Upper lobe of right lung (tissue), 1 donor: ENCODE results near the gene RPS27. TPM values are rescaled to one million over a fixed set of nuclear protein-coding genes. Genes with fewer than 3 reads are reported as not detected.
A peak's percentile ranks its signal among the peaks of the same experiment; 100 is the strongest.

Experiments used
- ATAC-seq: fragments of 200-7000 bp; cut with Tn5 transposase; one replicate; pipeline ENCODE4 v1.9.1; 2020; ENCODE audit warnings: mild to moderate bottlenecking, moderate library complexity
- DNase-seq: peaks from one replicate; pipeline ENCODE4 v3.0.0-alpha.2; 2020
- H3K27ac ChIP-seq: fragments of 200-600 bp; one replicate; pipeline ENCODE4 v1.8.0; 2022
- H3K27me3 ChIP-seq: fragments of 200-600 bp; one replicate; pipeline ENCODE4 v1.8.0; 2022; ENCODE audit warnings: mild to moderate bottlenecking
- H3K36me3 ChIP-seq: fragments of 200-600 bp; one replicate; pipeline ENCODE4 v1.8.0; 2022
- H3K4me1 ChIP-seq: fragments of 200-600 bp; one replicate; pipeline ENCODE4 v1.8.0; 2022
- H3K4me3 ChIP-seq: fragments of 200-600 bp; one replicate; pipeline ENCODE4 v1.8.0; 2022; ENCODE audit warnings: mild to moderate bottlenecking
- H3K9me3 ChIP-seq: fragments of 200-600 bp; one replicate; pipeline ENCODE4 v1.8.0; 2022
- CTCF ChIP-seq: fragments of 200-600 bp; IDR thresholded peaks from one replicate; pipeline ENCODE4 v1.8.0; 2022; ENCODE audit warnings: antibody characterized with exemption
- intact Hi-C: fragments of 100-400 bp; cut with DNase I; formaldehyde crosslinking; loops from one replicate; pipeline ENCODE4 v1.11.0; 2022
- total RNA-seq: library from RNA; stranded (reverse); fragmentation: NEBNext Ultra II Directional; extraction: Animal tissue kit (Norgen Biotek cat#: 25700); gene quantifications from one replicate; pipeline ENCODE4 v1.2.1, GENCODE V29; 2021
- donor health status: DM: no; HTN: yes; CAD: no; lungs with severe emphysema.

RPS27 gene
- total RNA-seq, 1 donor from 2014 or later: 1,693 TPM

- no peak for TF ChIP-seq CTCF
- DNase-seq: no peak
- H3K9me3 ChIP-seq: no peaks in the 10 kb centered on the region
- no peak overlapping the region for H3K27ac ChIP-seq
- no peak overlapping the region for H3K4me3 ChIP-seq
- no peaks in the 10 kb centered on the region for H3K27me3 ChIP-seq
- H3K36me3 ChIP-seq: peaks cover 61% of the 10 kb centered on the region
- ATAC-seq: no peak
- intact Hi-C loops: no loop called here
- peaks cover 26% of the 10 kb centered on the region for H3K4me1 ChIP-seq
Measured at GRCh38 chr1:153953859-153954365, 36.6 kb upstream of the RPS27 start.

- no peak overlapping the region for H3K27ac ChIP-seq
- no peak for DNase-seq
- intact Hi-C loops: no loop called here
- ATAC-seq: no peak
- peaks cover 52% of the 10 kb centered on the region for H3K36me3 ChIP-seq
- no peak overlapping the region for H3K4me3 ChIP-seq
- H3K4me1 ChIP-seq: peaks cover 35% of the 10 kb centered on the region
- H3K9me3 ChIP-seq: no peaks in the 10 kb centered on the region
- TF ChIP-seq CTCF: no peak
- no peaks in the 10 kb centered on the region for H3K27me3 ChIP-seq
Measured at GRCh38 chr1:153954826-153955225, 35.7 kb upstream of the RPS27 start.

- peaks cover 52% of the 10 kb centered on the region for H3K4me1 ChIP-seq
- no peaks in the 10 kb centered on the region for H3K27me3 ChIP-seq
- DNase-seq (no peak), ATAC-seq (no peak)
- peaks cover 42% of the 10 kb centered on the region for H3K36me3 ChIP-seq
- no peak for TF ChIP-seq CTCF
- intact Hi-C loops: no loop called here
- H3K4me3 ChIP-seq: peak overlapping the region; percentile 88
- peak overlapping the region; percentile 88 for H3K27ac ChIP-seq
- no peaks in the 10 kb centered on the region for H3K9me3 ChIP-seq
Measured at GRCh38 chr1:153956997-153957715, 33.4 kb upstream of the RPS27 start.

GRCh38 chr1:153957744-153958110, 32.8 kb upstream of the RPS27 start:
- Histone ChIP-seq H3K9me3 (no peaks in the 10 kb centered on the region), H3K4me1 (peaks cover 57% of the 10 kb centered on the region), H3K4me3 (peak overlapping the region; percentile 88), H3K27ac (peak overlapping the region; percentile 88), H3K27me3 (no peaks in the 10 kb centered on the region), H3K36me3 (peaks cover 36% of the 10 kb centered on the region)
- DNase-seq (no peak), ATAC-seq (peak; percentile 0)
- intact Hi-C loops: no loop called here
- TF ChIP-seq CTCF: no peak

- H3K9me3 ChIP-seq: no peaks in the 10 kb centered on the region
- no peak for TF ChIP-seq CTCF
- intact Hi-C loops: no loop called here
- peak within 1 kb of the TSS; percentile 88 for H3K27ac ChIP-seq
- H3K36me3 ChIP-seq: peaks cover 30% of the 10 kb centered on the region
- DNase-seq (peak; percentile 99), ATAC-seq (peak; percentile 90)
- H3K4me3 ChIP-seq: peak within 1 kb of the TSS; percentile 88
- H3K27me3 ChIP-seq: no peaks in the 10 kb centered on the region
- H3K4me1 ChIP-seq: peaks cover 57% of the 10 kb centered on the region
Measured at GRCh38 chr1:153958111-153958960, 32.2 kb upstream of the RPS27 start, which contains the start of gene CRTC2. CRTC2 (minus strand) TSS chr1:153958612; CDS start chr1:153958497, 115 bp downstream.
